Muscle layer of duodenum (tissue), 2 donors: ENCODE results near the gene QSOX2.

Experiments used
- H3K27ac ChIP-seq: one replicate; pipeline ENCODE4 v1.7.0; 2013; ENCODE audit warnings: mild to moderate bottlenecking, low read length
- H3K27me3 ChIP-seq: one replicate; pipeline ENCODE4 v1.7.0; 2013; ENCODE audit warnings: low read depth, mild to moderate bottlenecking, control low read depth, low read length
- H3K36me3 ChIP-seq, 2 donors: one replicate each; pipeline ENCODE4 v1.7.0; 2013; ENCODE audit warnings: low read length in 2 of 2, control low read depth in 1 of 2, mild to moderate bottlenecking in 1 of 2; ENCODE audit not compliant: insufficient read depth in 2 of 2, control insufficient read depth in 1 of 2
- H3K4me1 ChIP-seq, 2 donors: one replicate each; pipeline ENCODE4 v1.7.0; 2013; ENCODE audit warnings: low read length in 2 of 2, mild to moderate bottlenecking in 2 of 2, control low read depth in 1 of 2, moderate library complexity in 1 of 2; ENCODE audit not compliant: insufficient read depth in 2 of 2, control insufficient read depth in 1 of 2
- H3K4me3 ChIP-seq, 2 donors: one replicate each; pipeline ENCODE4 v1.7.0; 2013; ENCODE audit warnings: low read length in 2 of 2, low read depth in 1 of 2, mild to moderate bottlenecking in 1 of 2
- H3K9me3 ChIP-seq, 2 donors: one replicate each; pipeline ENCODE4 v1.7.0; 2013; ENCODE audit warnings: low read length in 2 of 2, control low read depth in 1 of 2, mild to moderate bottlenecking in 1 of 2; ENCODE audit not compliant: control insufficient read depth in 1 of 2
- donor health status: healthy.

QSOX2 gene

DNA sequence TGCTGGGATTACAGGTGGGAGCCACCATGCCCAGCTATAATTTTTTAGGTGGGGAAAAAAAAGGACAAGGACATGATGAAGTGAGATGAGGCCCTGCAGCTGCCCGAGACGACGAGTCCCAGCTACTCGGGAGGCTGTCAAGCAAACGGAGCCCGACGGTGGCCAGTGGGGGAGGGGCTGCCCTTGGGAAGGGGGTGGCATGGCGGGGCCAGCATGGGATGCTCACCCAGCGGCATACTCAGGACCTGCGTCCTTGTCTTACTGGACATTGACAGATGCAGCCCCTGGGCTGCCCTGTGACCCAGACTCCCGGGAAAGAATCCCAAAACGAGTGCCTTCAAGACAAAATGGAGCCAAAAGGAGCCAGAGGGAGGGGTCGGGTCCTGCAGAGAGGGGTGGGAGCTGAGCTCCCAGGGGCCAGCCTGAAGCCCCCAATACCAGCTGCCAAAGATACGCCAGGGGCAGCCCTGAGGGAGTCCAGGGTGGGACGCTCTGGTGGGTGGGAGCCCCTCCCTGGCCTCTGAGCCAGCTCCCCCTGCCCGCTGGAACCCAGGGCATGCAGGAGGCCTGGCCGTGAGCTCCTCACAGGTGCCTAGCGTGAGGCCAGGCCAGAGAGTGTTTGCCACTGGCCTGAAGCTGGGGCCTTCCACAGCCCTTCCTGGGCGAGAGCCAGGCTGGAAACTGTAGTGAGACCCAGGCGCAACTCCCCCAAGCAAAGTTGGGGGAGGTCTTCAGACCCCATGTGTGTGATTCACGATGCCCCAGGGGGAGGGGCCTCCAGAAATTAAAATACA, 42.5 kb upstream of the QSOX2 start:
- H3K4me1 ChIP-seq, result peaks cover 0 to 7% of the 10 kb centered on the region in 2 donors
- no peak overlapping the region for H3K4me3 ChIP-seq
- H3K9me3 ChIP-seq, result no peaks in the 10 kb centered on the region
- H3K27ac ChIP-seq, result no peak overlapping the region
- H3K36me3 ChIP-seq, result no peaks in the 10 kb centered on the region
- H3K27me3 ChIP-seq, result no peaks in the 10 kb centered on the region

DNA sequence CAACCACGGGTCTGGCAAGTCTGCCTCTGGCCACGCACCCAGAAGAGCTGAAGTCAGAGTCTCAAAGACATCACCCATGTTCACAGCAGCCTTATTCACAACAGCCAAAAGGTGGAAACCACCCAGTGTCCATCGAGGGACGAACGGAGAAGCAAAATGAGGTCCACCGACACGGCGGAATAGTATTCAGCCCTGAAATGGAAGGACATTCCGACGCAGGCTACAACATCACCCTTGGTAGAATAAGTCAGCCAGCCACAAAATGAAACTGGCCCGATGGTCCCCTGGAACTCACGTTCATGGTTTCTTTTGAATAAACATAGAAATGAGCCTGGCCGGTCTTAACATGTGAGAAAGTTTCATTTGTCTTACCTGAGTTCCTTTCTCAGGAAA, 41.4 kb upstream of the QSOX2 start:
- Histone ChIP-seq H3K4me1 (peaks cover 0 to 8% of the 10 kb centered on the region in 2 donors), H3K9me3 (no peaks in the 10 kb centered on the region), H3K27ac (no peak overlapping the region), H3K4me3 (no peak overlapping the region), H3K27me3 (no peaks in the 10 kb centered on the region), H3K36me3 (no peaks in the 10 kb centered on the region)

DNA sequence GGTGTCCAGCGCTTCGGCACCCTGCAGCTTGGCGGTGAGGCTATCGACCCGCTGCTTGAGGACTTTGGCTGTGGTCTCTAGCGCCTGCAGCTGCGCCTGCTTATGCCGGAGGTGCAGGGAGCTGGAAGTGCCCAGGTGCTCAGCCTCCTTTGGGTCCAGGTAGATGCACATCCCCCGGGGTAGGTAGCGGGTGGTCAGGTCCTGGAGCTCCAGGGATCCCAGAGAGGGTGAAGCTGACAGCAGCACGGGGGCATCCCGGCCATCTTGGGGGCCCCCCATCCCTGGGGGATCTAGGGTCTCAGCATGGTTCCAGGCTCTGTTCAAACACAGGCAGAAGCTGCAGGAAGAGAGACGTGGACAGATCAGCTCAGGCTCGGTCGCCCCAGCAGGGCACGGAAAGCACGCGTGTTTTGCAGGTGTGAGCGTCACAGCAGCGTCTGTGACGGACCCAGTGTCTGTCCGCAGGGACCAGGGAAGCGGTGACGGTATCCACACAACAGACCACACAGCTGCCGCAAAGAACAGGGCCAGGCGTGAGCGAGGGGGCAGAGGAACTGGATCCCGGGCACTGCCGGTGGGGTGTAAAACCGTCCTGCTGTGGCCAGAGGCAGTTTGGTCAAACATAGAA, 40.9 kb upstream of the QSOX2 start:
- Histone ChIP-seq H3K9me3 (no peaks in the 10 kb centered on the region), H3K27ac (no peak overlapping the region), H3K4me1 (peaks cover 0 to 8% of the 10 kb centered on the region in 2 donors), H3K27me3 (no peaks in the 10 kb centered on the region), H3K36me3 (no peaks in the 10 kb centered on the region), H3K4me3 (no peak overlapping the region)

DNA sequence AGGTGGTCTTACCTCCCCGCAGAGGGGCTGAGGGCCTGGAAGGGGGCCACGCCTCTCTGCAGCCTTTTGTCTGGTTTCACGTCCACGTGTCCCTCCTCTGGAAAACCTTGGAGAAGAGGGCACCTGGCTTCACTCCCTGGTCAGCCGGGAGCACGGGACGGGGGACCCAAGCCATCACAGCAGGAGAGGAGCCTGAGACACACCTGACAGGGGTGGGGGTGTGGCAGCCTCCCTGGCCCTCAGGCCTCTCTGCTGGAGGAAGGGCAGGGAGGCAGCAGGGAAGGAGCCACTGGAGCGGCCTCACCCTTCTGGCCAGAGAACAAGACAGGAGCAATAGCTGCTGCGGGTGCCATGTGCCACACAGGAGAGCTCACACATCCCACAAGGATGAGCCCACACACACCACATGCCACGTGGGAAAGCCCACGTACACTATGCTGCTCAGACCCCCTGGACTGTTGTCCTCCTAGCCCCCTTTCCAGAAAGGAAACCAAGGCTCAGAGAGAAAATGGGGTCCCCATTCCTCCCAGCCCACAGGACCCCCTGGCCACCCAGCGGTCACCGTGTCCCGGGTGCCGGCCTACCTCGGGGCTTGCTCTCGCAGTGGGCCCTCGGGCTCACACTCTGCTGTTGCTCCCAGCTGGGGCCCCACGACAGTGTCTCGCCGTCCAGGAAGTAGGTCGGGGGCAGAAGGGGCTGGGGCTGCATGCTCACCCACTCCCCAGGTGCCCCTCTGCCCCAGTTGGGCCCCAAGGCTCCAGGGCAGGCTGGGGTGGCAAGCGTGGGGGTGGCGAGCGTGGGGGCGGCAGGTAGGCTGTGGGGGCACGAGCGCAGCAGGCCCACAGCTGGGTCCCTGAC, 40.1 kb upstream of the QSOX2 start:
- Histone ChIP-seq H3K4me3 (no peak overlapping the region), H3K4me1 (peaks cover 0 to 8% of the 10 kb centered on the region in 2 donors), H3K36me3 (no peaks in the 10 kb centered on the region), H3K27me3 (no peaks in the 10 kb centered on the region), H3K27ac (no peak overlapping the region), H3K9me3 (no peaks in the 10 kb centered on the region)

DNA sequence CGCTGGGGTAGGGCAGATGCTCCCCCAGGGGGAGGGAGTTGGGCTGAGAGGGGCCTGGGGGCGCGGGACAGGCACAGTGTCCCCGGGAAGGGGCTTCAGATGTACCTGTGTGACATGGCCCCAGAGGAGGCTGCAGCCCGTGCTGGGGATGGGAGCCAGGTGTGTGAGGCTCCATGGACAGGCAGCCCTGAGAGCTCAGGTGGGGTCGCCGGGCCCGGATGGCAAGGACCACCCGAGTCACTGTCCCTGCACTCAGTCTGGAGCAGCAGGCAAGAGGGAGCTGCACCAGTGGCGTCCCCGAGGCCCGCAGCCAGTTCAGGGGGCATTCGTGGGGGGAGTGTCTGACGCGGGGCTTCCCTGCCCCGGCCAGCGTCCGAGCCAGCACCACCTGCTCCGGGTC, 39.3 kb upstream of the QSOX2 start:
- Histone ChIP-seq H3K4me3 (no peak overlapping the region), H3K27me3 (no peaks in the 10 kb centered on the region), H3K27ac (no peak overlapping the region), H3K4me1 (peaks cover 0 to 8% of the 10 kb centered on the region in 2 donors), H3K9me3 (no peaks in the 10 kb centered on the region), H3K36me3 (no peaks in the 10 kb centered on the region)

DNA sequence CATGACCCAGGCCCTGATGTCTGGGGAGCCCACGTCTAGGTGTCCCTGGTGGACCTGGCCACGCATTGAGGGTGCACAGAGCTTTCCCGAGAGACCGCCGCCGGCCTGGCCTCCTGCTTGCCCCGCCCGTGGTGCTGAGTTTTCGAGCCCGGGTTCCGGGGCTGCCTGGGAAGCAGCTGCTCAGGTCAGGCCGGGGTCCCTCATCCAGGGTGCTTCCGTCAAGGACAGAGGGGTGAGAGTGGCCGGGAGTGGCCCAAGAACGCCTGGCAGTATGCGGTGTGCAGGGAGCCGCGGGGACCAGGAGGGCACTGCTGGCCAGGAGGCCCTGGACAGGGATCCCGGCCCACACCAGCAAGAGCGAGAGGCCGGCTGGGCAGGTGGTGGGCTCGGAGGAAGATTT, 38.7 kb upstream of the QSOX2 start:
- no peak overlapping the region for H3K27ac ChIP-seq
- H3K27me3 ChIP-seq, result no peaks in the 10 kb centered on the region

DNA sequence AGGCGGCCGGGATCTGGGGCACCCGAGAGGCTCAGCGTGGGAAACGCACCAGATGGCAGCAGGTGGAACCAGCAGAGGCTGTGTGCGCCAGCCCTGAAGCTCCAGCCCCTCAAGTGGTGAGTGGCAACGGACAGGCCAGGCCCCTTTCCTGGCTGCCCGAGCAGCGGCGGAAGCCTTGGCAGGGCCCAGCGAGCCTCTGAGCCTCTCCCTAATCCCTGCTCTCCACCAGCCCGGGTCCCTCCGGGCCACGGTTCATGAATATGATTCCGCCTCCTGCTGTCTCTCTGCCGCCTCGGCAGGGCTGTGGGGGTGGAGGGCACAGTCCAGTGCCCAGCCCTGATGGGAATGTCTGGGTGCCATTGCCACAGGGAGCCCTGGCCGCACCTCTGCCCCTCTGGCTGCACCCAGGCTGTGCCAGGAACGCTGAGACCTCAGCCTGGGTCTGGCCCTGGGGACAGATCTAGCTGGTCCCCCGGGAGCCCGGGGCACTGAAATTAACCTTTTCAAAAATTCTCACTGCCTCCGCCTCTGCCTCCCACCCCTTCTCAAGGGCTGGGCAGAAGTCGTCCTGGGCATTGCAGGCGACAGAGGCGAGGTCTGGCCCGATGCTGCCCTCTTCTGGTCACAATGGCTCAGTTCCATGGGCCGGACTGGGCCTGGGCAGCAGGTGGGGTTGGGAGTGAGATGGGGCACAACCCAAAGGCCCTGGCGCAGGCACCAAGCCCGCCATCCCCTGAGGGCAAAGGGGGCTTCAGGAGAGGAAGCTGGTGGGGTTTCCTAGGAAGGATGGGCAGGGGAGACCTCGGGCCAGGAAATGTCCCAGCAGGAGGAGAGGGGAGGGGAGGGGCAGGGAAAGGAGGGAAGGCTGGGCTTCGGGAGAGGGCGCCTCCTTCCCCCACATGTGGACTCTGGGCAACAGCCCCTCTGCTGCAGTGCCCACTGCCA, 38.0 kb upstream of the QSOX2 start:
- H3K9me3 ChIP-seq, result no peaks in the 10 kb centered on the region
- H3K4me1 ChIP-seq, result peaks cover 0 to 8% of the 10 kb centered on the region in 2 donors
- no peak overlapping the region for H3K27ac ChIP-seq
- H3K36me3 ChIP-seq, result no peaks in the 10 kb centered on the region
- H3K4me3 ChIP-seq, result peak overlapping the region; percentile 39
- H3K27me3 ChIP-seq, result no peaks in the 10 kb centered on the region

More for the DNA sequence above, 38.7 kb upstream of the QSOX2 start:
- no peak overlapping the region for H3K4me3 ChIP-seq
- H3K36me3 ChIP-seq, result no peaks in the 10 kb centered on the region
- peaks cover 0 to 8% of the 10 kb centered on the region in 2 donors for H3K4me1 ChIP-seq
- no peaks in the 10 kb centered on the region for H3K9me3 ChIP-seq

DNA sequence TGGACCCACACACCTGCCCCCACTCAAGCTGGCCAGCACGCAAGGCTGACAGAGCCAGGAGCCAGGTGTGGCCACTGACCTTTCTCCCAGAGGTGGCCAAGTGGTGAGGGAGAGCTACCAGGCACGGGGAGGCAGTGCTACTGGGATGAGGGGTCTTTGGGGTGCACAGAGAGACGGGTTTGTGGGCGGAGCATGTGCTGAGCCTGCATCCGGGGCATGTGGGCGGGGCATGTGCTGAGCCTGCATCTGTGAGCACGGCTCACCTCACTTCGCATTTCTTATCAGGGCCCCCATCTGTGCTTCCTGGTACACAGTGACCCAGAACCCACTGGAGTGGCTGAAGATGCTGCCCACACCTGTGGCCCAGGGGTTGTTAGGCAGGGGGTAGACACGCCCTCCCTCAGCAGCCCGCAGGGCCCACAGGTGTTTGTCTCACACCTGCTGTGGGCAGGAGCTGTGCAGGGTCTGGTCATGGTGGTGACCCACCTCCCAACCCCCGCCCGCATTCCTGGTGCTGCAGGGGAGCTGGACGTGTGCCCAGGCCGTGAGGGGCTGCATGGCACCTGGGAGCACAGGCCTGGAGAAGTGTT, 36.8 kb upstream of the QSOX2 start:
- Histone ChIP-seq H3K4me3 (no peak overlapping the region), H3K9me3 (no peaks in the 10 kb centered on the region), H3K27ac (no peak overlapping the region), H3K4me1 (peaks cover 0 to 8% of the 10 kb centered on the region in 2 donors), H3K27me3 (no peaks in the 10 kb centered on the region), H3K36me3 (no peaks in the 10 kb centered on the region)

DNA sequence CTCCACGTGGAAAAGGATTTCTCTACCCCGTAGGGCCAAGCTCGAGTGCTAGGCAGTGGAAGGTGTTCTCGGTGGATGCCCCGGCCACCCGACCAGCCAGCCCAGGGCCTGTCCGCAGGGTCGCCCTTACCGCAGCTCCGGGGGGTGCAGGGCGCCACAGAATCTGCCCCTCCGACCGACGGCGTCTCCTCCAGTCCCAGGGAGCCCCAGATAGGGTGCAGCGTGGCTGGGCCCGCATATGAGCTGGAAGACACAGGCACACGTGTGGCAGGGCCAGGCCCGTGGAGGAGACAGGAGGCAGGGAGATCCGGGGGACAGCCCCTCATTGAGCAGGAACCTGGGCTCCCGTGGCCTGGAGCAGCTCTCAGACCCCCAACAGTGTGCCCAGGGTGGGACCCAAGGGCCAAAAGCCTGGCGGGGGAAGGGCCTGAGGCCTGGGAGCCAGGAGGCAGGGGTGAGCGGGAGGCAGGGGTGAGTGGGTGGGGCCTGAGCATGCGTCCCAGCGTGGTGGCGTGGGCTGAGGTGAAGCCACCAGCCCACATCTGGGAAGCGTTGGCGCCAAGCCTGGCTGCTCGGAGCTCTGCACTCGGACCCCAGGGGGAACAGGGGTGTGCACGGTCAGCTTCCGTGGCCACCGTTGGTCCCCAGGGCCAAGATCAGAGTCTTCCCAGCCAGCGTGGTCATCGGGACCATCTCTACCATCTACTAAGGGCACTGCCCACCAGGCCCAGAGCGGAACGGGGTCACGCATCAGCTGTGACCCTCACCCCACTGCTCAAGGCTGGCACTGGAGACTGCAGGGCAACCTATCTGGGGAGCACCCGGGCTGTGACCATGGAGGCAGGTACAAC, 36.0 kb upstream of the QSOX2 start:
- H3K36me3 ChIP-seq, result no peaks in the 10 kb centered on the region
- peaks cover 0 to 8% of the 10 kb centered on the region in 2 donors for H3K4me1 ChIP-seq
- H3K4me3 ChIP-seq, result no peak overlapping the region
- H3K27ac ChIP-seq, result no peak overlapping the region
- H3K27me3 ChIP-seq, result no peaks in the 10 kb centered on the region
- no peaks in the 10 kb centered on the region for H3K9me3 ChIP-seq
